Measurements from ENCODE around the gene JAG1. TPM values are rescaled to one million over a fixed set of nuclear protein-coding genes. Genes with fewer than 3 reads are reported as not detected.

JAG1 gene
- total RNA-seq, 1 experiment from 2014 or later: 9.9 TPM

- DNase-seq (ENCODE audit: low spot score): no peak
Measured at GRCh38 chr20:10653599-10654249, 20.1 kb downstream of the JAG1 start.

DNA sequence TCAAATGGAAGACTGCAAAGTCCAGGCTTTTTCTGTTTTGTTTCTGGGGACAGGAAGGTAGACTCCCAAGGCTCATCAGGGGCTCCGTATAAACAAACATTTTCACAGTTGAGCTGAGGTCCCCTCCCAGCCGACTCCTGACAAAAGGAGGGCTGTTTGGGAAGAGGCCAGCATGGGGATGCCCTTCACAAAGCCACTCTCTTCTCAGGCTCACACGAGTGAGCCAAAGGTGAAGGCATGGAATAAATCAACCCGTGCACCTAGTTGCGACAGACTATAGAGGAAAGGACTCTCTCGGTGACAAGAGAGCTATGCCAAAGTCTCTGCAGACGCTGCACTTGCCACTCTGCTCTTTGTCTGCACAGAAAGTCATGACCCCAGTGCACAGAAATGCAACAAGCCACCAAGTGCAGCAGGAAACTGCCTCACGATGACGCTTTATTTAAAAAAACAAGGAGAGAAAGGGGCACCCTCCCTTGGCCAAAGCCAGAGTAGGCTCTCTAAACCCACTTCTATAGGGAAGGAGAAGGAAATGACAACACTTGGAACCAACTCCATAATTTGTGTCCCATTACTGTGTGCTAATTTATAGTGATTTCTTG, 21.0 kb downstream of the JAG1 start:
- no peak for DNase-seq (ENCODE audit: low spot score)

- no peak for DNase-seq (ENCODE audit: low spot score)
Measured at GRCh38 chr20:10652185-10652584, 21.6 kb downstream of the JAG1 start.

GRCh38 chr20:10651227-10651990, 22.4 kb downstream of the JAG1 start:
- DNase-seq (ENCODE audit: low spot score): peak; percentile 66

GRCh38 chr20:10649797-10650160, 24.0 kb downstream of the JAG1 start:
- no peak for DNase-seq (ENCODE audit: low spot score)

GRCh38 chr20:10649080-10649796, 24.6 kb downstream of the JAG1 start:
- no peak for DNase-seq (ENCODE audit: low spot score)

DNA sequence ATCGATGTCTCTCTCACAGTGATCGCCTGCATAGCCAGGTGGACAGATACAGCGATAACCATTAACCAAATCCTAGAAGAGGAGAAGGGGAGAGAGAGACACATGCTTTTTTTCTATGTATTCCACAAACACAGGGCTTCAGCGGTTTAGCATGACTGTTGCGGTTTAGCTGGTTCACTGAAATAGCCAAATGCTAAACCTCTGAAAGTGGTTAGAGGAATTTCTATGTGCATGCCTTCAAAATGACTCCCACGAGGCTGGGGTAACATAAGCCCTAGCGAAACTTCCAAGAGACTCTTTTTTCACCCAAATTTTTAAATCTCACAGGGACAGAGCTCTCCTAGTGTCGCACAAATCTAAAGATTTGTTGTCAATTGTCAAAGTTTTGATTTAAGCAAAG, 25.1 kb downstream of the JAG1 start:
- no peak for DNase-seq (ENCODE audit: low spot score)

GRCh38 chr20:10647909-10648308, 25.9 kb downstream of the JAG1 start:
- no peak for DNase-seq (ENCODE audit: low spot score)

DNA sequence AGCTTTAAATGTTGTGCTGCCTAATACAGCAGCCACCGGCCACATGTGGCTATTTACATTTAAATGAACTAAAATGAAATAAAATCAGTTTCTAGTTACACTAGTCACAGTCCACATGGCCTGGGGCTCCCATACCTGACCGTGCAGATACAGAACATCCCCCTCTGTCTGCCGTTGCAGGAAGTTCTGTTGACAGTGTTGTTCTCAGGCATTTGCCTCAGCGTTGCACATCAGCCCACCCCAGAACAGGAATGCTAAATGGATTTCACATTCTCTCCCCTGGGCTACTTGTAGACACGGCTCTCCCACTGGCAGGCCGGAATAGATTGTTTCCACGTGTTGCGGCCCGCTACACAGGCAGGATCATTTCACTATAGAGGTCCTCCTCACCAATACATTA, 26.3 kb downstream of the JAG1 start:
- DNase-seq (ENCODE audit: low spot score): no peak

GRCh38 chr20:10646886-10647420, 26.8 kb downstream of the JAG1 start:
- no peak for DNase-seq (ENCODE audit: low spot score)

- DNase-seq (ENCODE audit: low spot score): no peak
Measured at GRCh38 chr20:10646006-10646405, 27.8 kb downstream of the JAG1 start.

- no peak for DNase-seq (ENCODE audit: low spot score)
Measured at GRCh38 chr20:10645205-10645570, 28.6 kb downstream of the JAG1 start.

- no peak for DNase-seq (ENCODE audit: low spot score)
Measured at GRCh38 chr20:10644458-10645204, 29.2 kb downstream of the JAG1 start.

DNA sequence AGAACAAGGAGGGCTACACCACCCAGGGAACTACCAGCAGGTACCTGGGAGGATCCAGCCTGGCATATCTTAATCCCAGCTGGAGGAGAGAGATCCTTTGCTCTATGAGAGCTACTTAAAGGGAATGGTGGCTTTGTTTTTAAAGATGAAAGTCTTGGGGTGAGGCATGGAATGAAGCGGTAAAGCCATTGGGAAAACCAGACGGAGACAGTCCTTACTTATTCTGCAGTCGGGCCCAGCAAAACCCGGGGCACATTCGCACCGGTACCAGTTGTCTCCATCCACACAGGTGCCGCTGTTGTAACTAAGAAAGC, 30.3 kb downstream of the JAG1 start:
- no peak for DNase-seq (ENCODE audit: low spot score)

DNA sequence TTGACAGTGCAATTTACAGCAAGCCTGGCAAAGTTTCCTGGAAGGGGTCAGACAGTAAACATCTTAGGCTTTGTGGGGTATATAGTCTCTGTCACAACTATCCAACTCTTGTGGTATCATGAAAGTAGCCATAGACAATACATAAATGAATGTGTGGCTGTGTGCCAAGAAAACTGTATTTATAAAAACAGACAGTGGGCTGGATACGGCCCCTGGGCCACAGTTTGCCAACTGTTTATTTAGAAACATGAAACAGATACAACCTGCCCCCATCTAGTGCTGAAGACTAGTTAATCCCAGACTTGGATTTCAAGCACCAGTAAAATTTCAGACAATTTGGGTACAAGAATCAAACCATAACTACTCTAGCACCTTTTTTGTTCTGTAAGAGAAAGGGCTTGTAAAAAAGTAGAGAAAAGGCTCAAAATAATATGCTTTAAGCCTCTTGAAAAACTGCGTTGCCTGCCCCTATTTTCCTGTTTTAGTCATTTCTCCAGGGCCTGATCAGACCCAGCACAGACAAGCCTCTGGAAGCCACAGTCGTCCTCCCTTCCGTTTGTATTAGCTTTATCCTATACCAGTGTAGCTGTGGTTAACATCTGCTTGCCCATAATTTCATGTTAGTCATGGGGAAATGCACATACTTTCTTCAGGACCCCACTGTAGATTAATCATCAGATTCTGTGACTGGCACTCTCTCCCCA, 30.8 kb downstream of the JAG1 start:
- no peak for DNase-seq (ENCODE audit: low spot score)

DNA sequence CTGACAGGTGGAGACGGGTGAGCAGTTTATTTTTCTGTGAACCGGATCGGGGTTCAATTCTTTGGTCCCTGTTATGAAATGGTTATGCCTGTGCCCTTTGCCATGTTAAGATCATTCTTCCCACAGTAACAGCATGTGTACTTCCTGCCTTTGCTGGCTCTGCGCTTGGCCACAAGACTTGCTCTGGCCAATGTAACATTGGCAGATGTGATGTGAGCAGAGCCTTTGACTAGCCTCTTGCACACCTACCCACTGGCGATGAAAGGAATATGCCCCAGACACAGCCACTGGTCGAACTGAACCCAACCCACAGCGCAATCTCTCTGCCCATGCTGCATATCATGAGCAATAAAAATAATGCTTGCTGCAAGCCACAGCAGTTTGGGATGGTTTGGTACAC, 31.9 kb downstream of the JAG1 start:
- no peak for DNase-seq (ENCODE audit: low spot score)

GRCh38 chr20:10641467-10641866, 32.3 kb downstream of the JAG1 start:
- DNase-seq (ENCODE audit: low spot score): no peak

DNA sequence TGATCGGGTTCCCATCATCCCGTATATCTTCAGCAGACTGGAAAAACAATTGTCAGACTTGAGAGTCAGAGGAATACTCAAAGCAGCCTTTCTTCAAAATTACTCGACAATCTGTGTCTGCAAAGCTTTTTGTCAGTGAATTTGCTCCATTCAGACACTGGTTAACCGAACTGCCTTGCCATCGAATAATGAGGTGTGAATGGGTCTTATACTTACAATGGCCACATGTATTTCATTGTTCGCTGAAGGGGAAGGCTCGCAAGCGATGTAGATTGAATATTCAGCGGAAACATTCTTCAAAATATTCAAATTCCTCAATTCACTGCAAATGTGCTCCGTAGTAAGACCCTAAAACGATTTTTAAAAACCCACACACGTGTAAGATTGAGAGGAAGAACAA, 32.9 kb downstream of the JAG1 start:
- no peak for DNase-seq (ENCODE audit: low spot score)

GRCh38 chr20:10639737-10640556, 33.9 kb downstream of the JAG1 start:
- DNase-seq (ENCODE audit: low spot score): no peak

GRCh38 chr20:10639077-10639736, 34.6 kb downstream of the JAG1 start:
- DNase-seq (ENCODE audit: low spot score): no peak

All from H4 (cell line).